ENCODE measurements around the gene RNASE7.
"Not testable (repeated sequence)": the region's sequence is repeated elsewhere in the genome, so short reads cannot be mapped to it uniquely, and the experiment has no call there.

The RNASE7 gene

GRCh38 chr14:21023817-21024584 is 18.2 kb upstream of the RNASE7 start:
- DNase-seq, result no peak

- no peak for DNase-seq
Measured at GRCh38 chr14:21024585-21025370, 17.4 kb upstream of the RNASE7 start, which contains the start of gene NDRG2. TSS of gene NDRG2 (minus strand) at chr14:21025061. CDS start at chr14:21023315, 1,746 bp downstream.

GRCh38 chr14:21025371-21026273 is 16.5 kb upstream of the RNASE7 start:
- DNase-seq, result no peak

- no peak for DNase-seq
Measured at GRCh38 chr14:21026274-21026987, 15.7 kb upstream of the RNASE7 start.

DNA sequence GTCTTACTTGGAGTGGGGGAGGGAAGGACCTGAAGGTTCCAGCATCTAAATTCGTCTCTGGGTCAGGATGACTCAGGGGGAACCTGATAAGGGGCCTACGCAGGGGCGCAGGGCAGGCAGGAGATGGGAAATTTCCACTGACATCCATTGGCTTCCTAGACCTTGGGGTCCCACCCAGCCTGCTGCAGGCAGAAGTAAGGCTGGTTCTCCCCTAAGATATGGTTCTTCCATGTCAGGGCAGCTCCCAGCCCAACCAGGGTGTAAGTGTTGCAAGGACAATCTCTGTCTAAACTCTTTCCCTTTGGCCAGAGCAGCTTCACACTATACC is 15.2 kb upstream of the RNASE7 start:
- DNase-seq, result no peak

DNA sequence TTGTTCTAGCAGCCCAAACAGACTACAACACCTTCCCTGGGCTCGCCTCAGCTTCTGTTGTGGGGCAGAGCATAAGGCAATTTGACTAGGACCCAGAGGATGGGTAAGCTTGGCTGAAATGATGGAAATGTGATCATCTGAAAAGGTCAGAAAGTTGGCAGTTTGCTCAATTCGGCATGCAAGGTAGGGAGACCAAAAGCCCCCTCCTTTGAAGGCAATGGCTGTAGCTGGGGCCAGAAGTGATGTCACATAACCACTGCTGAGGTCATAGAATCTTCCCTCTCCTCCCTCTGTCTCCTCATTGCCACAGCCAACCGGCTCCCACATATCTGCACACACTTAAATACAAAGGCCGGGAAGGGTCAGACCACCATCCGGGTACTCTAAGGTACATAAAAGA is 12.2 kb upstream of the RNASE7 start, which contains the start of gene TPPP2:
Gene TPPP2 (plus strand): TSS at position 301 of the 400 bp plus-strand sequence. CDS start 365 bp downstream, outside the sequence.
- DNase-seq, result no peak

- DNase-seq, result no peak
Measured at GRCh38 chr14:21030531-21030930, 11.6 kb upstream of the RNASE7 start.

DNA sequence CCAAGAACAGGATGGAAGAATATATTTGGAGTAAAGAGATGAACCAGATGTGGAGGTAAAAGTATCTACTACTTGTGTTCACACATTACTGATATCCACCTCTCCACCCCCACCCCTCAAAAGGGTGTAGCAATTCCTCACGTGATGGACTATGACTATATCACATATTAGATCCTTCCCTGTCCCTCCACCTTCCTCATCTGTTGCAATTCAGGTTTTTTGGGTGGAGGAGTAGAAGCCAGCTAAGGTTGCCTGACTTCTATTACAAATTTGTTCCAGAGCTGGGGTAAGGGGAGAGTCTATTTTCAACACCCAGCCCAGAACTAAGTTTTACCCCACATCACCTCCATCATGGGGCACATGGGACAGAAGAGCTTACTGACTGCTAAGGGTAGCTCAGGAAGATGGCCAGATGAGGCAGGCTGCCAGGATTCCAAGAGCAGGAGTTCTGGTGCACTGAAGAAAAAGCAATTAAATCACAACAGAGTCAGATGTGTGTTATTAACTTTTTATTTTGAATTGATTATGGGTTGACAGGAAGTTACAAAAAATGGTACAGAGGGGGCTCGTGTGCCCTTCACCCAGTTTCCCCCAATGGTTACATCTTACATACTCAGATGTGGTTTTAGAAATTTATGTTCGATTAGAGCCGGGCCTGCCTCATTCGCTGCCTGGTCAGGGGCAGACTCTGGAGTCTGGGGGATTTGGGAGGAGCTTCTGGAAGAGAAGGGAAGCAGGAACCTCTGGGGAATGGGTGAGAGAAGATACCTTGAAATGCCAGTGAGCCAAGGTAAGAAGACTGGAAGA is 9.6 kb upstream of the RNASE7 start:
- DNase-seq, result no peak

GRCh38 chr14:21033133-21033698 is 8.9 kb upstream of the RNASE7 start:
- DNase-seq, result no peak

- DNase-seq, result no peak
Measured at GRCh38 chr14:21034707-21035106, 7.5 kb upstream of the RNASE7 start, which contains the start of gene RNASE13. TSS of gene RNASE13 (minus strand) at chr14:21034807. CDS start at chr14:21034288, 519 bp downstream.

DNA sequence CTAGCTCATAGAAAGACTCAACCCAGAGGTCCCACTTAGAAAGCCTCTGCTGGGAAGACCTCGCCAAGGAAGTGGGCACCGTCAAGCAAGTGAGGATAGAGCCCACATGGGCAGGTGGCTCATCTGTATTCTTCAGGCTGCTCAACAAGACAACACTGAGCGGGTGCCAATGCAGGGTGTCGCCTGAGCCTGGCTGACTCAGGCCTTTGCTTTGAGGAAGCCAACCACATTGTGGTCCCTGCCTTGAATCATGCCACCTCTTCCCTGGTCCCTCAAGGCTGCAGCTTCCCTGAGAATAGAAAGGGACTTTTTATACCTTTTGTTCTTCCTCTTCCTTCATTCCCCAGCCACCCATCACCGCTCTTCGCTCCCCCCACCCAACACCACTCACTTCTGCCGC is 5.4 kb upstream of the RNASE7 start:
- no peak for DNase-seq

DNA sequence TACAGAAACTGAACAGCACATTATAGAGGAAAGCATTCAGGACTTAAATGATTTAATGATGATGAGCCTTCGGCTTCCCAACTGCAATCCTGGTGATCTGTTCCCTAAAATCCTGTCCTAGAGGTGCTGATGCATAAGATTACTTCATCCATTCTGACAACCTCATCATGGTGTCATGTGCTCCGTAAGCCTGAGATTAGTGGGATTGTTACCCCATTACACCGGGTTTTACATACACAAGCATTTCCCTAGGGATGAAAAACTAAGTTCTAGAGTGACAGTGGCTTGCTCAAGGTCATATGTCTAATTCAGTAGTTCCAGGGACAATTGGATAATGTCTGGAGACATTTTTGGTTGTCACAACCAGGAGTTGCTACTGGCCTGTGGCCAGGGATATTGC is 5.0 kb upstream of the RNASE7 start:
- no peak for DNase-seq

DNA sequence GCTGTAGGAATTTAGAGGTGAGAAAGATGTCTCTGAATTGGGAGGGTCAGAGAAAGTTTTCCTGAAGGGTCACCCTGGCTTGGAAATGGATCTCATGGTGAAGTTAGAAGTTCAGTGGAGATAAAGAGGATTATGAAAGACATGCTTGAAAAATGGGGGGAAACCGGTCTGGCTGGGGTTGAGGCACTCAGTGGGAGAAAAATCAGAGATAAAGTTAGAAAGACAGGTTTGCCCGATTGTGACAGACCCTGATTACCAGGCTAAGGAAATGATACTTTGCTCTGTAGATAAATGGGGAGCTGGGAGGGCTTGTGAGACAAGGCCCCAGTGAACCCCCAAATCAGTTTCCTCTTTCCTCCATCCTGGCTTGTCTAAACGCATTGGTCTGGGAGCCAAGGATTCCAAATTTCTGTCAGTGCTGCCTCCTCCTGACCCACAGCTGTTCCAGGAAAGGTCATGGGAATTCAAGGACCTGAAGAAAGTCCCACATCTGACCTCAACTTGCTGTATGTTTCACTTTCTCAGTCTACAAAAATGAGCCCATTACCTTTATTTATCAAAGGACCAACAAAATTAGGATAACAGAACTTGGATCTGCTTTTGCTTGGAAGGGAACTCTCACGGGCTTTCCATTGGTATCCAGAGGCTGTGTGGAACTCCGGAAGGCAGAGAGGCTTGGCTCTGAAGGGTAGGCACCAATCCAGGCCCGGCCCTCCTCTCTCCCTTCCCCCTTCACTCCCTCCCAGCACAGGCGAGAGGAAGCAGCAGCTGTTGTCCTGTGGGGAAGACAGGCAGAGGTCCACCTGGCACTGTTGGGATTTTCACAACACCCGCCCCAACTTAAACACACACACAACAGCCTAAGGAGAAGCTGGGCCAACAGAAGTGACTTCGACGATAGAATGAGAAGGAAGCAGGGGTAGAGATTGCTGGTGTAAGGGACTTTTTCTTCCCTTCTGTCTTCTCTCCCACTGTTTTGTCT is 3.4 kb upstream of the RNASE7 start:
- DNase-seq, result no peak

DNA sequence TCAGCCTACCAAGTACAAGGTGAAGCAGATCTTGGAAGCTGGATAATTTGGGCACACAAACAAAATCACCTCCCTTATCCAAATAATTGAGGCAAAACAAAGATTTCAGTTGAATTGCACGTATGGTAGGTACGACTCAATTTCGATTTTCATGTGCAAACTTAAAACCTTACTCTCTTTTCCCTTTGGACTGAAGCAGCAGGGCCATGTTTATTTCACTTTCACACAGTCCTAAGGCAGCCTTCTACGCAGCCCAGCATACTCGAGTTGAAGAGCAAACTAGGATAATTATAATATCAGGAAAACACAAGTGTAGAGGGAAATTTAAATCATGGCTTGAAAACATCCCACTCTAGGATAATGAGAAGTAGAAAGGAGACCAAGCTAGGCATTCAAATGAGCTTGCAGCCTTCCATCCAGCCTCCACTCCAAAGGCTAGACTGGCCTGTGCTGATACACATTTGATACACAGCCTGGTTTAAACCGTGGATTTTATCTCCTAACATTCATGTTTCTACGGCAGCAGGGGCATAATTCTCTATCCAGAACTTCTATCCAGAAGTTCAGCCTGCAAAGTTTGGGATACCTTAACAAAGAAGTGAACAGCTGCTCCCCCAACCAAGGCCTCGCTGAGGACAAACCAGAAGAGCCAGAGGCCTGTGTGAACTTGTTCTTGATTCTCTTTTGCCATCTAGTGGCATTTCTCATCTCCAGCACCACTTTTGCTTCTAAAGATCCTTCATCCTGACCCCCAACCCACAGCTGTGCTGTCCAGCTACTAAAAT is 2.4 kb upstream of the RNASE7 start:
- no peak for DNase-seq

DNA sequence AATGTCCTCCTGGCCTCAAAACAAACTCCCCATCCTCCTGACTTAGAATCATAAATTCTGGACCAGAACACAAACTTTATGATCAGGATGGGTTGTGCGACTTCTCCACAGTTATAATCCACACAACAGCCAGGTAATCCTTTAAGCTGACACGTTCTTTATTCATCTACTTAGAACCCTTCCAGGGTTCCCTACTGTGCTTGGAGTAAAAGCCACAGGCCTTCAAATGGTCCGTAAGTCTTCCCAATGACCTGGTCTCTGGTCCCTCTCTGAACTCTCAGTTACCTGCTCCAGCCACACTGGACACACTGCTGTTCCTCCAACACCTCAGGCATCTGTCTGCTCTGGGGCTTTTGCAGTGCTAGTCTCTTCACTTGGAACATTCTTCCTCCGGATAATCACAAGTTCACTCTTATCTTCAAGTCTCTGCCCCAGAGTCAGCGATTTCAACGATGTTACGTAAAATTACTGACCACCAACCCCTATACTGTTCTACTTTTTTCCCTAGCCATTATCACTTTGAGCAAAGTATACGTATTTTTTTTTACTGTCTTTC is 1.7 kb upstream of the RNASE7 start:
- no peak for DNase-seq

- not testable (repeated sequence) for DNase-seq
Measured at GRCh38 chr14:21040941-21041340, 1.2 kb upstream of the RNASE7 start.

DNA sequence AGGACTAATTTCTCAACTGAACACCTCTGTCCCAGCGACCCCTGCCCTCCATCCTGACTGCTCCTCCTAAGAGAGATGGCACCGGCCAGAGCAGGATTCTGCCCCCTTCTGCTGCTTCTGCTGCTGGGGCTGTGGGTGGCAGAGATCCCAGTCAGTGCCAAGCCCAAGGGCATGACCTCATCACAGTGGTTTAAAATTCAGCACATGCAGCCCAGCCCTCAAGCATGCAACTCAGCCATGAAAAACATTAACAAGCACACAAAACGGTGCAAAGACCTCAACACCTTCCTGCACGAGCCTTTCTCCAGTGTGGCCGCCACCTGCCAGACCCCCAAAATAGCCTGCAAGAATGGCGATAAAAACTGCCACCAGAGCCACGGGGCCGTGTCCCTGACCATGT is 756 bp downstream of the RNASE7 start:
- no peak for DNase-seq

- DNase-seq, result no peak
Measured at GRCh38 chr14:21043387-21043973, 1.3 kb downstream of the RNASE7 start.

Data from NCI-H2081 treated with DMSO at 0.1 percent for 48 hours (cell line).